ENCODE measurements around the gene NPL. TPM values are rescaled to one million over a fixed set of nuclear protein-coding genes. Genes with fewer than 3 reads are reported as not detected.

NPL gene
- total RNA-seq, 4 donors from 2014 or later = 9.6 to 94.5 (median 11.4) TPM; not detected in 1

DNA sequence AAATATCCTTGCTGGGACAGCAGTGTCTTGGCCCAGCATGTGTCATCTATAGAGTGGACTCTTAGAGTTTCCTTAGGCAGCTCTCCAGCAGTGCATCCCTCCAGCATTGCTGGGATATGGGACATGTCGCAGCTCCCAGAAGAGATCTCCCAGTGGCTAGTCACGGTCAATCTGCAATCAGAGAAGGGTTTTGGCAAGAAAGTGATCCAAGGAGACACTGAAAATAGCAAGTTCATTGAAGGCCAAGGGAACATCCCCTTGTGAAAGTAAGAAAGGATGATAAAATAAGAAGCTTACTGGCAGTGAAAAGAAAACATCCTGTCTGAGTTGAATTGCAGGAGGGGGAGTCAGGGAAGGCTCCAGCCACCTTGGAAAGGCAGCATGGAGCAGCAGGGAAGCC lies 19.3 kb upstream of the NPL start:
- DNase-seq = no peak
- no peaks in the 10 kb centered on the region for H3K4me1 ChIP-seq
- no peak overlapping the region for H3K4me3 ChIP-seq
- TF ChIP-seq EP300 (IDR thresholded peaks at IDR 0.05; ENCODE audit: low read depth) = no peak
- TF ChIP-seq, protein P1, sequence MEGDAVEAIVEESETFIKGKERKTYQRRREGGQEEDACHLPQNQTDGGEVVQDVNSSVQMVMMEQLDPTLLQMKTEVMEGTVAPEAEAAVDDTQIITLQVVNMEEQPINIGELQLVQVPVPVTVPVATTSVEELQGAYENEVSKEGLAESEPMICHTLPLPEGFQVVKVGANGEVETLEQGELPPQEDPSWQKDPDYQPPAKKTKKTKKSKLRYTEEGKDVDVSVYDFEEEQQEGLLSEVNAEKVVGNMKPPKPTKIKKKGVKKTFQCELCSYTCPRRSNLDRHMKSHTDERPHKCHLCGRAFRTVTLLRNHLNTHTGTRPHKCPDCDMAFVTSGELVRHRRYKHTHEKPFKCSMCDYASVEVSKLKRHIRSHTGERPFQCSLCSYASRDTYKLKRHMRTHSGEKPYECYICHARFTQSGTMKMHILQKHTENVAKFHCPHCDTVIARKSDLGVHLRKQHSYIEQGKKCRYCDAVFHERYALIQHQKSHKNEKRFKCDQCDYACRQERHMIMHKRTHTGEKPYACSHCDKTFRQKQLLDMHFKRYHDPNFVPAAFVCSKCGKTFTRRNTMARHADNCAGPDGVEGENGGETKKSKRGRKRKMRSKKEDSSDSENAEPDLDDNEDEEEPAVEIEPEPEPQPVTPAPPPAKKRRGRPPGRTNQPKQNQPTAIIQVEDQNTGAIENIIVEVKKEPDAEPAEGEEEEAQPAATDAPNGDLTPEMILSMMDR (IDR thresholded peaks at IDR 0.05) = no peak
- no peak for TF ChIP-seq POLR2A (IDR thresholded peaks at IDR 0.05)
- TF ChIP-seq POLR2AphosphoS5 (IDR thresholded peaks at IDR 0.05) = no peak
- intact Hi-C loops (cut with DNase I; ENCODE audit: low total_unique reads) (no loop called here), in situ Hi-C loops (cut with MboI; ENCODE audit: low pct_ligation_motif_present in 1 of 4, low pct_unique_long_range_greater_than_20kb in 1 of 4, low sequenced_read_pairs in 3 of 4) (no loop called here)
- H3K27me3 ChIP-seq = no peaks in the 10 kb centered on the region
- H3K36me3 ChIP-seq = no peaks in the 10 kb centered on the region
- no peaks in the 10 kb centered on the region for H3K9me3 ChIP-seq
- 56 to 70% methylated on average over 2 of the region's 2 CpGs for WGBS, 2 donors (ENCODE audit: low coverage in 1 of 2)
- H3K27ac ChIP-seq = no peak overlapping the region

- DNase-seq = no peak
- no peaks in the 10 kb centered on the region for H3K4me1 ChIP-seq
- no peaks in the 10 kb centered on the region for H3K9me3 ChIP-seq
- TF ChIP-seq POLR2A (IDR thresholded peaks at IDR 0.05) = no peak
- TF ChIP-seq, protein P1 (IDR thresholded peaks at IDR 0.05) = no peak
- no peak for TF ChIP-seq EP300 (IDR thresholded peaks at IDR 0.05; ENCODE audit: low read depth)
- no peak for TF ChIP-seq POLR2AphosphoS5 (IDR thresholded peaks at IDR 0.05)
- H3K27me3 ChIP-seq = no peaks in the 10 kb centered on the region
- WGBS, 2 donors (ENCODE audit: low coverage in 1 of 2) = 89 to 100% methylated on average over 2 to 4 of the region's 4 CpGs
- in situ Hi-C loops (cut with MboI; ENCODE audit: low pct_ligation_motif_present in 1 of 4, low pct_unique_long_range_greater_than_20kb in 1 of 4, low sequenced_read_pairs in 3 of 4) = no loop called here
- no peak overlapping the region for H3K4me3 ChIP-seq
- intact Hi-C loops (cut with DNase I; ENCODE audit: low total_unique reads) = no loop called here
- H3K27ac ChIP-seq = no peak overlapping the region
- H3K36me3 ChIP-seq = no peaks in the 10 kb centered on the region
Measured at GRCh38 chr1:182771187-182771984, 18.2 kb upstream of the NPL start.

GRCh38 chr1:182777386-182777785 lies 12.2 kb upstream of the NPL start:
- H3K4me1 ChIP-seq = no peaks in the 10 kb centered on the region
- TF ChIP-seq POLR2AphosphoS5 (IDR thresholded peaks at IDR 0.05) = no peak
- TF ChIP-seq, protein P1 (IDR thresholded peaks at IDR 0.05) = no peak
- no peak for TF ChIP-seq POLR2A (IDR thresholded peaks at IDR 0.05)
- no peak for TF ChIP-seq EP300 (IDR thresholded peaks at IDR 0.05; ENCODE audit: low read depth)

DNA sequence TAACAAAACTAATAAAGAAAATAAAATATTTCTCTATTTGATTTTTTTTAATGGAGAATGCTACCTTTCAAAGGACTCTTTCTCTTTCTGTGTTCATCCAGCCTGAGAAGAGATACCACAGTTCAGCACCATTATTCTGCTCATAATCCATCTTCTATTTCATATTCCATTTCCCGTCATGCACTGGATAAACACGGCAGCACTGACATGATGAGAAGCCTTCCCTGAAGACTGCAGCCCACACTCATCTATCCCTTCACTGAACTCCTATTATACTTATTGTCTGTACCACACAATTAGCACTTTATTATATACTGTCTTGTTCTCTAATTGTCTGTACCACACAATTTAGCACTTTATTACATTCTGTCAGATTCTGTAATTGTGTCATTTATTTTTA lies 10.7 kb upstream of the NPL start:
- in situ Hi-C loops (cut with MboI; ENCODE audit: low pct_ligation_motif_present in 1 of 4, low pct_unique_long_range_greater_than_20kb in 1 of 4, low sequenced_read_pairs in 3 of 4) (loop anchor here (25.0 kb wide), 2 partner anchors 317 to 692 kb away; partner anchors contain the start of gene RGSL1 (in 1 of the 4)), intact Hi-C loops (cut with DNase I; ENCODE audit: low total_unique reads) (no loop called here)
- Histone ChIP-seq H3K36me3 (no peaks in the 10 kb centered on the region), H3K27me3 (no peaks in the 10 kb centered on the region), H3K9me3 (no peaks in the 10 kb centered on the region), H3K4me3 (no peak overlapping the region), H3K27ac (no peak overlapping the region), H3K4me1 (no peaks in the 10 kb centered on the region)
- TF ChIP-seq, protein P1 (IDR thresholded peaks at IDR 0.05) = no peak
- TF ChIP-seq POLR2AphosphoS5 (IDR thresholded peaks at IDR 0.05) = no peak
- no peak for DNase-seq
- 81 to 93% methylated on average over 2 of the region's 2 CpGs for WGBS, 2 donors (ENCODE audit: low coverage in 1 of 2)

More at GRCh38 chr1:182777386-182777785, 12.2 kb upstream of the NPL start:
- in situ Hi-C loops (cut with MboI; ENCODE audit: low pct_ligation_motif_present in 1 of 4, low pct_unique_long_range_greater_than_20kb in 1 of 4, low sequenced_read_pairs in 3 of 4) (loop anchor here (25.0 kb wide), 2 partner anchors 315 to 690 kb away; partner anchors contain the start of gene RGSL1 (in 1 of the 4)), intact Hi-C loops (cut with DNase I; ENCODE audit: low total_unique reads) (no loop called here)
- Histone ChIP-seq H3K27me3 (no peaks in the 10 kb centered on the region), H3K27ac (peak overlapping the region in 2 of 4 donors; percentile 5 to 12), H3K4me3 (no peak overlapping the region), H3K36me3 (no peaks in the 10 kb centered on the region), H3K9me3 (no peaks in the 10 kb centered on the region)
- no peak for DNase-seq
